ENCODE results near the gene PKP4. TPM values are rescaled to one million over a fixed set of nuclear protein-coding genes. Genes with fewer than 3 reads are reported as not detected.

The PKP4 gene
- 14.0 TPM for polyA plus RNA-seq (2012; ENCODE audit: insufficient read depth, insufficient read length, low read depth)

- Histone ChIP-seq H3K27me3 (0 out of 2 replicates have a peak, but pooled peaks cover 3% of the 10 kb centered on the region), H3K36me3 (no peaks in the 10 kb centered on the region), H3K9me3 (no peaks in the 10 kb centered on the region), H3K4me3 (ENCODE audit: low read depth, low read length) (peak within 1 kb of the TSS; percentile 67), H3K4me1 (no peaks in the 10 kb centered on the region)
- DNase-seq: peak; percentile 86
- TF ChIP-seq CTCF (IDR thresholded peaks at IDR 0.05; ENCODE audit: low read depth, low read length): no peak
Measured at GRCh38 chr2:158456309-158457066, at the start of gene PKP4, which contains the start of gene CCDC148. Gene PKP4 (plus strand): TSS chr2:158456952. CDS start chr2:158533185, 76,233 bp downstream. Gene CCDC148 (minus strand): TSS chr2:158456753. CDS start chr2:158456439, 314 bp downstream.

- DNase-seq: no peak
- no peak for TF ChIP-seq CTCF (IDR thresholded peaks at IDR 0.05; ENCODE audit: low read depth, low read length)
Measured at GRCh38 chr2:158407031-158407430, 49.7 kb upstream of the PKP4 start.

GRCh38 chr2:158410132-158410531, 46.6 kb upstream of the PKP4 start:
- H3K27me3 ChIP-seq: no peaks in the 10 kb centered on the region
- TF ChIP-seq CTCF (IDR thresholded peaks at IDR 0.05; ENCODE audit: low read depth, low read length): no peak
- H3K4me1 ChIP-seq: no peaks in the 10 kb centered on the region
- no peak overlapping the region for H3K4me3 ChIP-seq (ENCODE audit: low read depth, low read length)
- no peak for DNase-seq
- H3K9me3 ChIP-seq: no peaks in the 10 kb centered on the region
- H3K36me3 ChIP-seq: no peaks in the 10 kb centered on the region

More at GRCh38 chr2:158407031-158407430, 49.7 kb upstream of the PKP4 start:
- Histone ChIP-seq H3K4me3 (ENCODE audit: low read depth, low read length) (no peak overlapping the region), H3K4me1 (no peaks in the 10 kb centered on the region), H3K36me3 (no peaks in the 10 kb centered on the region), H3K9me3 (no peaks in the 10 kb centered on the region), H3K27me3 (no peaks in the 10 kb centered on the region)

GRCh38 chr2:158411748-158412147, 45.0 kb upstream of the PKP4 start:
- no peaks in the 10 kb centered on the region for H3K9me3 ChIP-seq
- no peak for TF ChIP-seq CTCF (IDR thresholded peaks at IDR 0.05; ENCODE audit: low read depth, low read length)
- no peaks in the 10 kb centered on the region for H3K36me3 ChIP-seq
- no peak overlapping the region for H3K4me3 ChIP-seq (ENCODE audit: low read depth, low read length)
- no peaks in the 10 kb centered on the region for H3K4me1 ChIP-seq
- DNase-seq: no peak
- H3K27me3 ChIP-seq: no peaks in the 10 kb centered on the region

GRCh38 chr2:158412206-158412605, 44.5 kb upstream of the PKP4 start:
- TF ChIP-seq CTCF (IDR thresholded peaks at IDR 0.05; ENCODE audit: low read depth, low read length): no peak
- Histone ChIP-seq H3K4me3 (ENCODE audit: low read depth, low read length) (no peak overlapping the region), H3K27me3 (no peaks in the 10 kb centered on the region), H3K4me1 (no peaks in the 10 kb centered on the region), H3K36me3 (no peaks in the 10 kb centered on the region), H3K9me3 (no peaks in the 10 kb centered on the region)
- no peak for DNase-seq

GRCh38 chr2:158413581-158413980, 43.2 kb upstream of the PKP4 start:
- Histone ChIP-seq H3K4me1 (no peaks in the 10 kb centered on the region), H3K36me3 (no peaks in the 10 kb centered on the region), H3K27me3 (no peaks in the 10 kb centered on the region), H3K4me3 (ENCODE audit: low read depth, low read length) (no peak overlapping the region), H3K9me3 (no peaks in the 10 kb centered on the region)
- TF ChIP-seq CTCF (IDR thresholded peaks at IDR 0.05; ENCODE audit: low read depth, low read length): no peak
- DNase-seq: no peak

Measured in BE2C (cell line).